NT2/D1 (cell line): ENCODE results near the gene CASP1.

Experiments used
- DNase-seq: peaks from one replicate; pipeline ENCODE4 v3.0.0-alpha.2; 2011; ENCODE audit warnings: low read depth, low spot score
- H3K27me3 ChIP-seq: 2 replicates; pipeline ENCODE4 v1.6.0; 2011; ENCODE audit warnings: mild to moderate bottlenecking; ENCODE audit not compliant: insufficient read length, insufficient read depth
- H3K36me3 ChIP-seq: 2 replicates; pipeline ENCODE4 v1.6.1; 2011; ENCODE audit warnings: mild to moderate bottlenecking, low read length, mixed read lengths; ENCODE audit not compliant: insufficient read depth, insufficient read length
- H3K4me1 ChIP-seq: 2 replicates; pipeline ENCODE4 v1.5.1; 2011; ENCODE audit not compliant: insufficient read depth, insufficient read length
- H3K4me3 ChIP-seq: 2 replicates; pipeline ENCODE4 v1.5.1; 2011; ENCODE audit warnings: low read depth; ENCODE audit not compliant: insufficient read length
- H3K9ac ChIP-seq: 2 replicates; pipeline ENCODE4 v1.6.0; 2011; ENCODE audit warnings: low read depth; ENCODE audit not compliant: insufficient read length
- H3K9me3 ChIP-seq: 2 replicates; pipeline ENCODE4 v1.5.1; 2011; ENCODE audit warnings: mild to moderate bottlenecking, low read length; ENCODE audit not compliant: insufficient read depth
- SUZ12 ChIP-seq: IDR thresholded peaks from 2 replicates; pipeline ENCODE4 v1.6.1; 2011; ENCODE audit not compliant: insufficient read length, insufficient read depth; ENCODE audit errors: extremely low read depth
- YY1 ChIP-seq: IDR thresholded peaks from 2 replicates; pipeline ENCODE4 v1.6.1; 2011; ENCODE audit not compliant: insufficient read length, insufficient read depth
- ZNF274 ChIP-seq: IDR thresholded peaks from 2 replicates; pipeline ENCODE4 v1.6.1; 2011; ENCODE audit warnings: mild to moderate bottlenecking, low read depth, low read length

Gene CASP1

DNA sequence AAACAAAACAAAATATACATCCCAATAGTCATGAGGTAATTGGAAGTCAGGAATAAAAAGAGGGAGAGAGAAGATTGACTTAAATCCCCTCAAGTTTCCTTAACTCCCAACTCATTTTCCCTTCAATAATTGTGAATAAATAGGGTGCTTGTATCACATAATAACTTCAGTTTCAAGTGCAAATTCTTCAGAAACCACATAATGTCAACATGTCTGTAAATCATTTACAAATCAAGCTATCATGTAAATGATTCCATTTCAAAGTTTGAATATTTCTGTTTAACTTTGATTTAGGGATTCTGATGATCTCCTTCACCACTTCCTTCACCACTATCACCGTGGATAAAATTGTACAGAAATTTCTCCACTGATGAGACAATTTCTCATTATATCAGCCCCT is 35.2 kb downstream of the CASP1 start:
- DNase-seq: no peak
- no peaks in the 10 kb centered on the region for H3K4me1 ChIP-seq
- H3K27me3 ChIP-seq: no peaks in the 10 kb centered on the region
- H3K9ac ChIP-seq: no peak overlapping the region
- H3K9me3 ChIP-seq: no peaks in the 10 kb centered on the region
- no peak for TF ChIP-seq ZNF274
- TF ChIP-seq SUZ12: no peak
- no peak for TF ChIP-seq YY1
- no peaks in the 10 kb centered on the region for H3K36me3 ChIP-seq
- H3K4me3 ChIP-seq: no peak overlapping the region

DNA sequence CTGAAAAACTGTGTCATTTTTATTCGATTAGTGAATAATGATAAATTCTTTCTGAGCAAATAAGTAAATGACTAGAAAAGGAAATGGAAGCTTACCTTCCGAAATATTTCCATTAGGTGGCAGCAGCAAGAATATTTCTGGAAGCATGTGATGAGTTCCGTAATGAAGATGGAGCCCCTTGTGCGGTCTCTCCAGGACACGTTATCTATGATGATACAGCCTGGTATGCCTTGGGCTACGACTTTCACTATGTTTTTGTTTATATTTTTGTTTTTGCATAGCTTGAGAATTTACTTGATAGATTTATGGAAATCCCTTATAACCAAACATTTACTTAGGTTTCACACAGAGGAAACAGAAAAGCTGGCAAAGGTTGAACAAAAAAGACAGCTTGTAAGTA is 37.7 kb downstream of the CASP1 start:
- Histone ChIP-seq H3K4me3 (no peak overlapping the region), H3K4me1 (no peaks in the 10 kb centered on the region), H3K27me3 (no peaks in the 10 kb centered on the region), H3K9ac (no peak overlapping the region), H3K36me3 (no peaks in the 10 kb centered on the region), H3K9me3 (no peaks in the 10 kb centered on the region)
- no peak for DNase-seq
- no peak for TF ChIP-seq YY1
- no peak for TF ChIP-seq ZNF274
- TF ChIP-seq SUZ12: no peak

- DNase-seq: no peak
- Histone ChIP-seq H3K4me1 (no peaks in the 10 kb centered on the region), H3K9ac (no peak overlapping the region), H3K36me3 (no peaks in the 10 kb centered on the region), H3K9me3 (no peaks in the 10 kb centered on the region), H3K27me3 (no peaks in the 10 kb centered on the region), H3K4me3 (no peak overlapping the region)
- TF ChIP-seq SUZ12: no peak
- no peak for TF ChIP-seq YY1
- no peak for TF ChIP-seq ZNF274
These were observed 39.9 kb downstream of the CASP1 start for GRCh38 chr11:104995001-104995408.

DNA sequence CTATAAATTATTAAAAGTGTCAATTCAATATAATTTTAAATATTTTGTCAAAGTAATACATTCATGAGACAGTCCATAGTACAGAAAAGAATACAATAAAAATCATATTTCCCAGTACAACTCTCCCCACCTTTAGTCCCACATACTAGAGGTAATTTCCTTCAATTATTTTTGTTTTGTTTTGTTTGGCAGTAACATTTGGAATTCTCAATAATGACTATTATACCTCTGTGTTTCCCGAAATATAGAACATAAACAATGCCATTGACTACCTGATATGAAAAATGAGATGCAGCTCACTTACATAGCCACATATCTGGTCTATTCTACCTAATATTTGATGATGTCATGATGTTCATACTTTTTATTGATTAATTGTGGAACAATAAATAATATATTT is 42.2 kb downstream of the CASP1 start:
- H3K36me3 ChIP-seq: no peaks in the 10 kb centered on the region
- no peak overlapping the region for H3K9ac ChIP-seq
- no peaks in the 10 kb centered on the region for H3K9me3 ChIP-seq
- no peaks in the 10 kb centered on the region for H3K27me3 ChIP-seq
- DNase-seq: no peak
- no peak overlapping the region for H3K4me3 ChIP-seq
- TF ChIP-seq YY1: no peak
- no peaks in the 10 kb centered on the region for H3K4me1 ChIP-seq

DNA sequence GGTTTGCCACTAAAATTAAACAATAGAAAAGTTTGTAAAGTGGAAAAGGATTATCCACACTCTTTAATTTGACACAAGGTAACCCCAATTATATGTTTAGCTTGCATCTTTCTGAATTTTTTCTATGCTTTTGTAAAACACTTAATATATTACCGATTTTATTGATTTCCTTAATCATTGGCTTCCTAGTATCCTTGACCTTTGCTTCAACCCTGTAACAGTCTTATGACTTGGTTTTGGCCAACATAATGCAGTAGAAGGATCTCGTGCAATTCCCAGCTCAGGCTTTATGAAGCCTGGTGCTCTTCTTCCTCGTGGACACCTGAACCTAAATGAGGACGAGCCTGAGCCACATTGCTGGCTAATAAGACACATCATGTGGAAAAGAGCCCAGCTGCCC is 43.0 kb downstream of the CASP1 start:
- no peak overlapping the region for H3K4me3 ChIP-seq
- TF ChIP-seq SUZ12 (no peak), YY1 (no peak), ZNF274 (no peak)
- no peaks in the 10 kb centered on the region for H3K27me3 ChIP-seq
- H3K9me3 ChIP-seq: no peaks in the 10 kb centered on the region
- no peak for DNase-seq
- no peak overlapping the region for H3K9ac ChIP-seq
- no peaks in the 10 kb centered on the region for H3K4me1 ChIP-seq
- no peaks in the 10 kb centered on the region for H3K36me3 ChIP-seq

DNA sequence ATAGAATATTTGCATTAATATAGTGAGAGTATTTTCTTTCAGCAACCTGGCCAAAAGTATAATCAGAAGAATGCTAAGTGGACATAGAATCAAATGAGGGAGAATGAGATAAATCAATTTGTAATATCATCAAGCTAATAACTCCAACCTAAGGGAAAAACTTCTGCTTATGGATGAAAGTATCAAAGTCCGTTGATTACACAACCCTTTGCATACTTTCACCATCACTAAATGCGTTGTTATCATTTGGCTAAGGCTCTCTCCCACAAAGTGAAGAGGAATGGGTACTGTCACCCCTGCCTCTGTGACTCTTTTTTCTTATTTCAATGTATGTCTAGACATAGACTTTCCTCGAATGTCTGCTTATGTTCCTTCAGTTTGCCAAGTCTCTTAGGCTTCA is 50.1 kb downstream of the CASP1 start:
- no peak for TF ChIP-seq YY1
- TF ChIP-seq SUZ12: no peak
- no peak for TF ChIP-seq ZNF274
- Histone ChIP-seq H3K27me3 (no peaks in the 10 kb centered on the region), H3K9ac (no peak overlapping the region), H3K9me3 (no peaks in the 10 kb centered on the region), H3K4me1 (no peaks in the 10 kb centered on the region), H3K4me3 (no peak overlapping the region), H3K36me3 (no peaks in the 10 kb centered on the region)
- DNase-seq: no peak

DNA sequence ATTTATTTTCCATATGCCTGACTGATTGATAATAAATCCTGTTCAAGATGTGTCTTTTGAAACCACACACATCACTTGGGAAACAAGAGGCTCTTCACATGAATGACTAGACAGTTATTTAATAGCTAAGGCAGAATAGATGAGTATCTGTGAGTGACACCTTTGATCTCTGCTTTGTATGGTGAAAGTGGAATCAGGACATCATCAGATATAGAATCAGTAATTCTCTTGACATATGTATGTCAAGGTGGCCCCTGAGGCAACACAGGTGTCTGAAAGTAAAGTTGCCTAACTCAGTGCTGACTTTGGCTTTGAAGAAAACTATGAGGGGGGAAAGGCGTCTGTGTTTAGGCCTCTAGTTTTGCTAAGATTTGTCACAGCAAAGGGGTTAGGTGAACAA is 55.1 kb downstream of the CASP1 start:
- no peak for TF ChIP-seq YY1
- no peak for TF ChIP-seq SUZ12
- TF ChIP-seq ZNF274: no peak
- DNase-seq: no peak
- H3K27me3 ChIP-seq: no peaks in the 10 kb centered on the region

More for the DNA sequence above, 55.1 kb downstream of the CASP1 start:
- no peaks in the 10 kb centered on the region for H3K4me1 ChIP-seq
- no peaks in the 10 kb centered on the region; the same call in 1 of the 2 replicates for H3K9me3 ChIP-seq
- no peak overlapping the region for H3K9ac ChIP-seq
- no peaks in the 10 kb centered on the region for H3K36me3 ChIP-seq
- H3K4me3 ChIP-seq: no peak overlapping the region
